Retinal pigment epithelial cell (primary cell): ENCODE results near the gene MAPK14.

Experiments
- DNase-seq: peaks from one replicate; pipeline ENCODE4 v3.0.0-alpha.2; 2010; ENCODE audit warnings: low read depth
- H3K4me3 ChIP-seq: 2 replicates; pipeline ENCODE4 v1.5.1; 2011; ENCODE audit warnings: mild to moderate bottlenecking, low read length, control low read depth, moderate library complexity
- CTCF ChIP-seq: conservative IDR thresholded peaks from 2 replicates; pipeline ENCODE4 v1.5.1; 2011; ENCODE audit warnings: low read depth, low read length, control low read depth, inconsistent platforms

MAPK14 gene

GRCh38 chr6:36050947-36051710 lies 23.5 kb downstream of the MAPK14 start:
- DNase-seq: no peak
- TF ChIP-seq CTCF: no peak
- no peak overlapping the region for H3K4me3 ChIP-seq

GRCh38 chr6:36052097-36052496 lies 24.5 kb downstream of the MAPK14 start:
- TF ChIP-seq CTCF: no peak
- no peak for DNase-seq
- no peak overlapping the region for H3K4me3 ChIP-seq

- H3K4me3 ChIP-seq: no peak overlapping the region
- no peak for TF ChIP-seq CTCF
- no peak for DNase-seq
Observed at GRCh38 chr6:36053878-36054277, 26.3 kb downstream of the MAPK14 start.

GRCh38 chr6:36054415-36054814 lies 26.8 kb downstream of the MAPK14 start:
- no peak overlapping the region for H3K4me3 ChIP-seq
- no peak for TF ChIP-seq CTCF
- DNase-seq: no peak

GRCh38 chr6:36054956-36055355 lies 27.3 kb downstream of the MAPK14 start:
- TF ChIP-seq CTCF: no peak

GRCh38 chr6:36056178-36056577 lies 28.6 kb downstream of the MAPK14 start:
- no peak overlapping the region for H3K4me3 ChIP-seq
- DNase-seq: no peak
- TF ChIP-seq CTCF: no peak

More at GRCh38 chr6:36054956-36055355, 27.3 kb downstream of the MAPK14 start:
- DNase-seq: no peak
- H3K4me3 ChIP-seq: no peak overlapping the region

GRCh38 chr6:36061236-36061635 lies 33.6 kb downstream of the MAPK14 start:
- TF ChIP-seq CTCF: no peak
- DNase-seq: no peak
- no peak overlapping the region for H3K4me3 ChIP-seq
